Ovary (tissue), 9 donors: ENCODE measurements around the gene SCUBE2. TPM values are rescaled to one million over a fixed set of nuclear protein-coding genes. Genes with fewer than 3 reads are reported as not detected.

ENCODE experiments used
- DNase-seq, 5 donors: peaks; one replicate each; pipeline ENCODE4 v3.0.0-alpha.2; 2019 to 2020
- H3K27ac ChIP-seq, 2 donors: fragments of 200-600 bp; one replicate each; pipeline versions ENCODE4 v1.5.1 to v1.8.0; 2019 to 2022
- H3K27me3 ChIP-seq: fragments of 200-600 bp; one replicate; pipeline ENCODE4 v1.8.0; 2022
- H3K36me3 ChIP-seq: fragments of 200-600 bp; sonication (generic); one replicate; pipeline ENCODE4 v1.5.1; 2019
- H3K4me1 ChIP-seq: one replicate; pipeline ENCODE4 v1.8.1; 2013; ENCODE audit warnings: mild to moderate bottlenecking, moderate library complexity; ENCODE audit not compliant: insufficient read depth
- H3K4me3 ChIP-seq: fragments of 200-600 bp; sonication (generic); one replicate; pipeline ENCODE4 v1.5.1; 2017
- H3K9me3 ChIP-seq, 2 donors: fragments of 200-600 bp in 1 of 2; sonication (generic) in 1 of 2; one replicate each; pipeline versions ENCODE4 v1.5.1 to v1.8.1; 2013 to 2019; ENCODE audit warnings: mild to moderate bottlenecking in 1 of 2, moderate library complexity in 1 of 2
- CTCF ChIP-seq, 3 donors: fragments of 450-650 bp in 2 of 3; fragments of 200-600 bp in 1 of 3; IDR thresholded peaks; one replicate each; pipeline versions ENCODE4 v1.5.1 to v1.8.0; 2016 to 2022; ENCODE audit warnings: antibody characterized with exemption in 3 of 3, mild to moderate bottlenecking in 1 of 3
- EP300 ChIP-seq: sonication (generic); formaldehyde crosslinking; IDR thresholded peaks from one replicate; pipeline ENCODE4 v1.6.1; 2017; ENCODE audit warnings: antibody characterized with exemption
- POLR2A ChIP-seq: fragments of 450-650 bp; IDR thresholded peaks from one replicate; pipeline ENCODE4 v1.6.1; 2017; ENCODE audit warnings: antibody characterized with exemption, mild to moderate bottlenecking, moderate library complexity
- WGBS, 3 donors: extraction: QIAGEN DNeasy Blood & Tissue Kit in 1 of 3; methylation state at CpG; one replicate each; pipeline versions ENCODE4 v1.1.5 to v1.1.7; 2013 to 2017; 5-methylcytosine and 5-hydroxymethylcytosine counted together
- intact Hi-C, 4 donors: fragments of 100-400 bp; cut with DNase I; formaldehyde crosslinking; loops; one replicate each; pipeline versions ENCODE4 v1.11.0 to v1.15.1; 2022 to 2023
- polyA plus RNA-seq, 2 donors: library from polyadenylated mRNA; stranded (reverse); fragments of 200-250 nt in 1 of 2; fragments of 350-450 nt in 1 of 2; fragmentation: Illumina TruSeq in 1 of 2; extraction: RNeasy Lipid Tissue Mini Kit (QIAGEN cat#74804) in 1 of 2; gene quantifications; one replicate each; pipeline ENCODE4 v1.2.3, GENCODE V29; 2013 to 2014
- total RNA-seq, 7 donors: library from RNA; depleted of rRNA in 2 of 7; stranded (reverse); fragments of >200 nt in 2 of 7; fragmentation: NEBNext Ultra II Directional in 3 of 7; extraction: Animal tissue kit (Norgen Biotek cat#: 25700) in 3 of 7; gene quantifications; one replicate each; pipeline versions ENCODE4 v1.1.0 to v1.2.4, GENCODE V29; 2016 to 2023
- donor health status: DM: no; HTN: no; CAD: no; lungs with moderate emphysema.
- donor health status: DM: no; HTN: no; CAD: no.
- donor health status: Bipolar disorder and iron deficiency.
- donor health status: DM: yes; HTN: yes; CAD: no.
- donor health status: DM: no; HTN: no; CAD: no.
- donor health status: DM: yes; HTN: yes; CAD: no.

Gene SCUBE2
- total and polyA plus RNA-seq, 9 donors = 0.12 to 8.2 (median 1.00) TPM

GRCh38 chr11:9125185-9125886 lies 33.9 kb upstream of the SCUBE2 start:
- intact Hi-C loops = no loop called here
- H3K4me1 ChIP-seq = no peaks in the 10 kb centered on the region
- 90 to 99% (median 94%) methylated on average over 2 of the region's 2 CpGs for whole genome bisulfite sequencing, 3 donors

GRCh38 chr11:9123595-9124304 lies 32.4 kb upstream of the SCUBE2 start:
- WGBS, 3 donors = 90 to 94% (median 91%) methylated on average over 2 of the region's 2 CpGs
- TF ChIP-seq EP300 (no peak), POLR2A (no peak), CTCF (IDR thresholded peaks at IDR 0.05) (no peak)

More at GRCh38 chr11:9125185-9125886, 33.9 kb upstream of the SCUBE2 start:
- no peaks in the 10 kb centered on the region for H3K9me3 ChIP-seq
- no peaks in the 10 kb centered on the region for H3K27me3 ChIP-seq
- TF ChIP-seq CTCF (IDR thresholded peaks at IDR 0.05) (no peak), EP300 (no peak), POLR2A (no peak)
- no peak overlapping the region for H3K4me3 ChIP-seq
- no peak overlapping the region for H3K27ac ChIP-seq
- no peak for DNase-seq
- H3K36me3 ChIP-seq = no peaks in the 10 kb centered on the region

GRCh38 chr11:9121469-9121796 lies 30.0 kb upstream of the SCUBE2 start:
- WGBS, 3 donors = 95 to 100% (median 99%) methylated on average over 2 of the region's 2 CpGs

More at GRCh38 chr11:9123595-9124304, 32.4 kb upstream of the SCUBE2 start:
- H3K27me3 ChIP-seq = no peaks in the 10 kb centered on the region
- no peak for DNase-seq
- H3K9me3 ChIP-seq = no peaks in the 10 kb centered on the region
- H3K36me3 ChIP-seq = no peaks in the 10 kb centered on the region
- intact Hi-C loops = no loop called here
- no peak overlapping the region for H3K27ac ChIP-seq
- H3K4me3 ChIP-seq = no peak overlapping the region
- no peaks in the 10 kb centered on the region for H3K4me1 ChIP-seq

More at GRCh38 chr11:9121469-9121796, 30.0 kb upstream of the SCUBE2 start:
- Histone ChIP-seq H3K9me3 (no peaks in the 10 kb centered on the region), H3K27me3 (no peaks in the 10 kb centered on the region), H3K36me3 (no peaks in the 10 kb centered on the region), H3K4me1 (no peaks in the 10 kb centered on the region), H3K27ac (no peak overlapping the region), H3K4me3 (no peak overlapping the region)
- TF ChIP-seq EP300 (no peak), CTCF (IDR thresholded peaks at IDR 0.05) (no peak)
- intact Hi-C loops = no loop called here
- no peak for DNase-seq
